ENCODE measurements around the gene ZCCHC14. TPM values are rescaled to one million over a fixed set of nuclear protein-coding genes. Genes with fewer than 3 reads are reported as not detected.

ZCCHC14 gene
- total and polyA plus RNA-seq, 5 donors from 2014 or later = 1.6 to 33.7 (median 2.1) TPM

DNA sequence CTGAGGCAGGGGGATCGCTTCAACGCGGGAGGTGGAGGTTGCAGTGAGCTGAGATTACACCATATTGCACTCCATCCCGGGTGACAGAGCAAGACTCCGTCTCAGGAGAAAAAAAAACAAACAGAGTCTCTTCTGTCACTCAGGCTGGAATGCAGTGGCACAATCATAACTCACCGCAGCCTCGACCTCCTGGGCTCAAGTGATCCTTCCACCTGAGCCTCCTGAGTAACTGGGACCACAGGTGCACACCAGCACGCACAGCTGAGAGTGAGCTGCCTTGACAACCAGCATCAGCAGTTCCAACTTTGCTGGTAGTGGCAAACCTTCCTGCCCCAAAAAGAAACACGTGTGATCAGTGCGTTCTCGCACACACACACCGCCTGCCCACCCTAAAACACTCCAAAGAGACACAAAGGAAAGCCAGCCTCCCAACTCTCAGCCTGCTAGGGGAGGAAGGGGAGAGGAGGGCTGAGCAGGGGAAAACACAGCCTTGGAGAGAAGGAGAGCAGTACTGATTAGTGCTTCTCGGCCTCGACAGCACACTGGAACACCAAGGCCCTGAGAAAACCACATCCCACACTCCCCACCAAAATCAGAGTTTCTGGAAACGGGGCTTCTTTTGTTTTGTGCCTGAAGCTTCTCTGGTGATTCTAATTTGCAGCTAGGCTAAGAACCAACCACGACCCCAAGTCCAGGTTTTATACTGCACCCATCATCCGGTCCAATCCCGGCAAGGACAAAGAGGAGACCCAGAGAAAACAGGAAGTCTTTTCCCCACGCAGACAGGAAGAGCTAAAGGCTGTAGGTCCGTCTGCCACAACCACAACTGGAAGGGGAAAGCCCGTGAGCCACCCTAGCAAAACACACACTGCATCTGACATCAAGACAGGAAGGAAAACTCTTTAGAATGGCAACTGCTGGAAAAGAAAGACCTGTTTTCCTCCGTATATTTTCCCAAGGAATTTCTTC, 28.8 kb downstream of the ZCCHC14 start:
- Mint-ChIP-seq H3K4me3 (peak overlapping the region; percentile 27 to 83 (median 65)), H3K4me1 (peaks cover 27 to 70% (median 39%) of the 10 kb centered on the region in 4 donors), H3K9me3 (no peaks in the 10 kb centered on the region), H3K36me3 (peaks cover under 1% of the 10 kb centered on the region), H3K27me3 (no peaks in the 10 kb centered on the region), H3K27ac (peak overlapping the region; percentile 92 to 99 (median 96))
- Histone ChIP-seq H3K36me3 (ENCODE audit: control insufficient read depth, insufficient read depth, low read length) (peaks cover 3% of the 10 kb centered on the region), H3K27me3 (ENCODE audit: control insufficient read depth, insufficient read depth, low read length) (no peaks in the 10 kb centered on the region), H3K9me3 (ENCODE audit: control insufficient read depth in 2 of 2, low read length in 2 of 2) (no peaks in the 10 kb centered on the region), H3K4me1 (ENCODE audit: control insufficient read depth, insufficient read depth, low read length, poor library complexity, severe bottlenecking) (peaks cover 30% of the 10 kb centered on the region), H3K4me3 (ENCODE audit: low read depth, low read length) (peak overlapping the region; percentile 62), H3K27ac (ENCODE audit: insufficient read depth, low read length, poor library complexity, severe bottlenecking) (peak overlapping the region; percentile 35)
- DNase-seq (peak in 1 of 3 donors; percentile 53), ATAC-seq (ENCODE audit: low read depth in 2 of 2) (peak; percentile 34 to 52)

DNA sequence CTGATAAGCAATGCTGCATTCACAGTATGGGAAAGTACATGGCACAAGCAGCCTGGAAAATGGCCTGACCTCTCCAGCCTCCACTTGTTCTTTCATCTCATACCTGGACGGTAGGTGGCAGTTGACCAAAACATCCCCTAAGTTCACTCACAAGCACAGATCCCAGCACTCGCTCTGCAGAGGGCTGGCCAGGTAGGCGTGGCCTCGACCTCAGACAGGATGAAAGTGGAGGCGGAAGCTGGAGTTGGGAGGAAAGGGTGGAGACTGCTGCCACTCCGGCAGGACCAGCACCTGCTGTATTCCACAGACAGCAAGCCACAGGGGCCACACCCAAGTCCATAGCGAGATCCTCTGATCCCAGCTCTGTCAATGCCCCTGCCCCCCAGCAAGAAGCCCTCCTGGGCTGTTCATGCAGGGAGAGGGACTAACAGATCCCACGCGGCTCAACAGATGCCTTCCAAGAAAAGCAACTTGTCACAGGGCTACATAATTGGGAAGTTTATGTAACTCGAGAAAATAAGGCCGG, 31.3 kb downstream of the ZCCHC14 start:
- peak; percentile 26 to 37 for ATAC-seq (ENCODE audit: low read depth in 2 of 2)
- H3K27ac ChIP-seq (ENCODE audit: insufficient read depth, low read length, poor library complexity, severe bottlenecking) = peak overlapping the region; percentile 31
- Mint-ChIP-seq H3K27ac (peak overlapping the region in 2 of 3 donors; percentile 52 to 89), H3K9me3 (no peaks in the 10 kb centered on the region), H3K4me1 (peaks cover 33 to 69% (median 49%) of the 10 kb centered on the region in 4 donors), H3K4me3 (peak overlapping the region in 1 of 4 donors; percentile 38), H3K27me3 (no peaks in the 10 kb centered on the region), H3K36me3 (peaks cover 11% of the 10 kb centered on the region)
- no peaks in the 10 kb centered on the region for H3K27me3 ChIP-seq (ENCODE audit: control insufficient read depth, insufficient read depth, low read length)
- no peak overlapping the region for H3K4me3 ChIP-seq (ENCODE audit: low read depth, low read length)
- peaks cover 15% of the 10 kb centered on the region for H3K36me3 ChIP-seq (ENCODE audit: control insufficient read depth, insufficient read depth, low read length)
- DNase-seq = peak; percentile 19 to 67 (median 32)
- H3K4me1 ChIP-seq (ENCODE audit: control insufficient read depth, insufficient read depth, low read length, poor library complexity, severe bottlenecking) = peaks cover 27% of the 10 kb centered on the region
- no peaks in the 10 kb centered on the region for H3K9me3 ChIP-seq (ENCODE audit: control insufficient read depth in 2 of 2, low read length in 2 of 2)

DNA sequence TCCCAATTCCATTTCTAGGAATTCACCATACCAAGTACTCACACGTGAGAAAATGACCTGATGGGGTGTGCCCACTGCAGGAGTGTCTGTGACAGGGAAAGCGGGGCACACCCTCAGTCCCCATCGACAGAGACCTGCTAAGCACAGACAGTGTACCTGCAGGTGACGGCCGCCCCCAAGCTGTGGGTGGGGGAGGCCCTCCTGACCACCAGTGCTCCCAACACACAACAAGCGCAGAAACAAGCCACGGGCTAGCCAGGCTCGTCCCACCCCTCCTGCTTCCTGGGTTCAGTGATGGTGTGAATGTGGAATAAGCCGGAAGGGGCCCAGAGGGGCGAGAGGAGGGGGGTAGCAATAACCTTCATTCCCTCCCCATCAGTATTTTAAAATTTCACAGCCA, 31.9 kb downstream of the ZCCHC14 start:
- Mint-ChIP-seq H3K27ac (no peak overlapping the region), H3K36me3 (peaks cover 11% of the 10 kb centered on the region), H3K4me3 (no peak overlapping the region), H3K9me3 (no peaks in the 10 kb centered on the region), H3K4me1 (peaks cover 30 to 63% (median 44%) of the 10 kb centered on the region in 4 donors), H3K27me3 (no peaks in the 10 kb centered on the region)
- Histone ChIP-seq H3K4me3 (ENCODE audit: low read depth, low read length) (no peak overlapping the region), H3K27me3 (ENCODE audit: control insufficient read depth, insufficient read depth, low read length) (no peaks in the 10 kb centered on the region), H3K36me3 (ENCODE audit: control insufficient read depth, insufficient read depth, low read length) (peaks cover 17% of the 10 kb centered on the region), H3K27ac (ENCODE audit: insufficient read depth, low read length, poor library complexity, severe bottlenecking) (peak overlapping the region; percentile 31), H3K4me1 (ENCODE audit: control insufficient read depth, insufficient read depth, low read length, poor library complexity, severe bottlenecking) (peaks cover 26% of the 10 kb centered on the region), H3K9me3 (ENCODE audit: control insufficient read depth in 2 of 2, low read length in 2 of 2) (no peaks in the 10 kb centered on the region)
- ATAC-seq (ENCODE audit: low read depth in 2 of 2) (no peak), DNase-seq (no peak)

DNA sequence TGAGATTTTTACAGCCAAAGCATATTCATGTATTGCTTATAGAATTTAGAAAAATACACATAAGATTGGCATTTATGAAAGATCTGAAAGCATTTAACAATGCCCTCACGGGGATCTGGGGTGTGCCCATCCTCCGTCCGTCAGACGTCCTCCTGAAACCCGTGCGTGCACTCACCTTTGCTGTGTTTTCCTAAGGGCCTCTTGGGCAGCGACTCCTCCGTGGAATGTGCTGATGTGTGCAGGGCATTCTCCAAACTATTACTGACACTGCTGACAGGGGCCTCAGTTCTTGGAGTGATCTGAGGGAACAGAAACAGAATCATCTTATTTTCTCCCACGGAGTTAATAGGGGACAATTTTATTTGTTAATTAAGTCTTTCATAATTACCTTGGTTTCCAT, 33.0 kb downstream of the ZCCHC14 start:
- Mint-ChIP-seq H3K4me1 (peaks cover 22 to 53% (median 37%) of the 10 kb centered on the region in 4 donors), H3K4me3 (no peak overlapping the region), H3K27me3 (no peaks in the 10 kb centered on the region), H3K27ac (no peak overlapping the region), H3K36me3 (peaks cover 11% of the 10 kb centered on the region), H3K9me3 (no peaks in the 10 kb centered on the region)
- H3K9me3 ChIP-seq (ENCODE audit: control insufficient read depth in 2 of 2, low read length in 2 of 2) = no peaks in the 10 kb centered on the region
- no peak for ATAC-seq (ENCODE audit: low read depth in 2 of 2)
- peaks cover 18% of the 10 kb centered on the region for H3K4me1 ChIP-seq (ENCODE audit: control insufficient read depth, insufficient read depth, low read length, poor library complexity, severe bottlenecking)
- no peaks in the 10 kb centered on the region for H3K27me3 ChIP-seq (ENCODE audit: control insufficient read depth, insufficient read depth, low read length)
- H3K27ac ChIP-seq (ENCODE audit: insufficient read depth, low read length, poor library complexity, severe bottlenecking) = no peak overlapping the region
- no peak overlapping the region for H3K4me3 ChIP-seq (ENCODE audit: low read depth, low read length)
- no peak for DNase-seq
- H3K36me3 ChIP-seq (ENCODE audit: control insufficient read depth, insufficient read depth, low read length) = peaks cover 20% of the 10 kb centered on the region

DNA sequence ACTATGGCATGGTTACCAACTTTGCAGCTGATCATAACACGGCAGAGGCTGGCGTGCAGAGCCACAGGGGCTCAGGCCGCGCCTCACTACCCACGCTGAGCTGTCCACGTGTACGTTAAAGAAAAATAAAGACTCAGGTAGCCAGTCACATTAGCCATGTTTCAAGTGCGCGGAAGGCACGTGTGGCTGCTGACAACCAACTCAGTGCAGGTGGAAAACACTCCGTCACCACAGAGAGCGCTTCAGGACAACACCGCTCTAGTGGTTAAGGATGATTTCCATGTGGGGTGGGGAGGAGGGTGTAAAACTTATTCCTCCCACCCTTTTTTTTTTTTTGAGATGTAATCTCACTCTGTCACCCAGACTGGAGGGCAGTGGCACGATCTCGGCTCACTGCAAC, 33.8 kb downstream of the ZCCHC14 start:
- H3K4me3 ChIP-seq (ENCODE audit: low read depth, low read length) = no peak overlapping the region
- H3K9me3 ChIP-seq (ENCODE audit: control insufficient read depth in 2 of 2, low read length in 2 of 2) = no peaks in the 10 kb centered on the region
- no peak for DNase-seq
- no peak for ATAC-seq (ENCODE audit: low read depth in 2 of 2)
- peaks cover 10% of the 10 kb centered on the region for H3K4me1 ChIP-seq (ENCODE audit: control insufficient read depth, insufficient read depth, low read length, poor library complexity, severe bottlenecking)
- Mint-ChIP-seq H3K4me3 (peak overlapping the region in 1 of 4 donors; percentile 68), H3K36me3 (peaks cover 16% of the 10 kb centered on the region), H3K27ac (no peak overlapping the region), H3K27me3 (no peaks in the 10 kb centered on the region), H3K4me1 (peaks cover 19 to 50% (median 34%) of the 10 kb centered on the region in 4 donors), H3K9me3 (no peaks in the 10 kb centered on the region)
- H3K27ac ChIP-seq (ENCODE audit: insufficient read depth, low read length, poor library complexity, severe bottlenecking) = no peak overlapping the region
- no peaks in the 10 kb centered on the region for H3K27me3 ChIP-seq (ENCODE audit: control insufficient read depth, insufficient read depth, low read length)
- peaks cover 20% of the 10 kb centered on the region for H3K36me3 ChIP-seq (ENCODE audit: control insufficient read depth, insufficient read depth, low read length)

DNA sequence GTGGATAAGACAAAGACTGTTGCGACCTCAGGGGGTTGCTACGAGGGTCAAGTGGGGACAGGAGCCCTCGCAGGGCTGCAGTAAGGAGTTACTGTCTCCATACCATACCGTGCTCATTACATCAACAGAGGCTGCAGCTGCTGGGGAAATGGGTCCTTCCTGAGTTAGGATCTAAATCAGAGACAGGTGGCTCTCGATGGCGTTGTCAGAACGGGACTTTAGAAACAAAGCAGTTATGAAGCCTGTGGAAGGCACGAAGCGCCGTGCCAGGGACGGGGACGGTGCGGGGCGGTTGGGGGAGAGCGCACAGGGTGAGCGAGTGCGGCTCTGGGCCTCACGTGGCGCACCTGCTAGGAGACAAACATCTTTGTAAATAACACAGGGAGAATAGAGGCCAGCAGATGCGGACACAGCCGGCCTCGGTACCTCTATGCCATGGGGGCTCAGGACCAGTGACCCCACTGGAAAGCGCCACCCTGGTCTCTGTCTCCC, 34.4 kb downstream of the ZCCHC14 start:
- H3K9me3 ChIP-seq (ENCODE audit: control insufficient read depth in 2 of 2, low read length in 2 of 2) = no peaks in the 10 kb centered on the region
- Mint-ChIP-seq H3K4me1 (peaks cover 21 to 44% (median 35%) of the 10 kb centered on the region in 4 donors), H3K36me3 (peaks cover 17% of the 10 kb centered on the region), H3K27ac (peak overlapping the region in 2 of 3 donors; percentile 42), H3K27me3 (no peaks in the 10 kb centered on the region), H3K9me3 (no peaks in the 10 kb centered on the region), H3K4me3 (peak overlapping the region in 1 of 4 donors; percentile 68)
- no peak overlapping the region for H3K4me3 ChIP-seq (ENCODE audit: low read depth, low read length)
- no peaks in the 10 kb centered on the region for H3K27me3 ChIP-seq (ENCODE audit: control insufficient read depth, insufficient read depth, low read length)
- H3K36me3 ChIP-seq (ENCODE audit: control insufficient read depth, insufficient read depth, low read length) = peaks cover 20% of the 10 kb centered on the region
- ATAC-seq (ENCODE audit: low read depth in 2 of 2) (no peak), DNase-seq (no peak)
- no peak overlapping the region for H3K27ac ChIP-seq (ENCODE audit: insufficient read depth, low read length, poor library complexity, severe bottlenecking)
- peaks cover 7% of the 10 kb centered on the region for H3K4me1 ChIP-seq (ENCODE audit: control insufficient read depth, insufficient read depth, low read length, poor library complexity, severe bottlenecking)

DNA sequence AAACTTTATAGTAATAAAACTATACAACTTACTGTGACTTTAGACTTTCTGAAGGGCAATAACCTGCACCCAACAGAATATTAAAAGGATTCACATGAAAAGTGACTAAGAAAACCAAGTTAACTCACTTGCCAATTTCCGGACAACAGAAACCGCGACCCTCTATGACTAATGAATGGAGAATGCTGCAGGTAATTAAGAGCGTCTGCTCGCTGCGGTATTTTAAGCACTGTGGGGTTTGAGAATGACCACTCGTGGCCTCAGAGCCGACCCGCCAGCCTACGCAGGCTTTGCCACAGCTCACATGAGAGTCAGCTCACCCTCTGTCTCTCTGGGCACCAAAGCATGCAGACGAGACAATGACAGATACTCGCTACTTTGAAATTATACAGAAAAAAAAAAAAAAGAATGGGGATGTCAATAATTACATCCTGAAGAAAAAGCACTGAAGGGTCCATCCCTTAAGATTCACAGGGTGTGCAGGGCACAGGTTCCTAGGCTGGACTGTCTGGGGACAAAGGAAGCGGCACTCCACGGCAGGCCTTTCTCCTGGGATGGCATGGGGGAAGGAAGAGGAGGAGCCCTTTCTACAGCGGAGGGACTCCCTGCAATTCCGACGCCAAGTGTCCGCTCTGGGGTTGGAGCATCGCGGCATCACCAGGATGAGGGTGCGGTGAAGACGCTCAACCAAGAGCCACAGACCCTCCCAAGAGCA, 35.0 kb downstream of the ZCCHC14 start:
- no peaks in the 10 kb centered on the region for H3K27me3 Mint-ChIP-seq
- no peaks in the 10 kb centered on the region for H3K27me3 ChIP-seq (ENCODE audit: control insufficient read depth, insufficient read depth, low read length)
- H3K27ac ChIP-seq (ENCODE audit: insufficient read depth, low read length, poor library complexity, severe bottlenecking) = no peak overlapping the region
- peaks cover 23% of the 10 kb centered on the region for H3K36me3 ChIP-seq (ENCODE audit: control insufficient read depth, insufficient read depth, low read length)
- DNase-seq (peak in 1 of 3 donors; percentile 60), ATAC-seq (ENCODE audit: low read depth in 2 of 2) (peak; percentile 54 to 60)
- no peak overlapping the region for H3K4me3 ChIP-seq (ENCODE audit: low read depth, low read length)
- peak overlapping the region; percentile 42 to 97 (median 77) for H3K27ac Mint-ChIP-seq
- peaks cover 7% of the 10 kb centered on the region for H3K4me1 ChIP-seq (ENCODE audit: control insufficient read depth, insufficient read depth, low read length, poor library complexity, severe bottlenecking)
- no peaks in the 10 kb centered on the region for H3K9me3 ChIP-seq (ENCODE audit: control insufficient read depth in 2 of 2, low read length in 2 of 2)
- peaks cover 17% of the 10 kb centered on the region for H3K36me3 Mint-ChIP-seq
- H3K9me3 Mint-ChIP-seq = no peaks in the 10 kb centered on the region
- peak overlapping the region in 2 of 4 donors; percentile 13 to 14 for H3K4me3 Mint-ChIP-seq
- peaks cover 21 to 40% (median 35%) of the 10 kb centered on the region in 4 donors for H3K4me1 Mint-ChIP-seq
